Panc1 (cell line): ENCODE results near the gene TNFSF12.

ENCODE experiments used
- POLR2AphosphoS5 ChIP-seq: IDR thresholded peaks from 2 replicates; pipeline ENCODE4 v1.6.1; 2012; ENCODE audit warnings: mild to moderate bottlenecking, low read depth, low read length, moderate library complexity
- TF ChIP-seq, protein P1 (sequence below): fragments of 450-650 bp; IDR thresholded peaks from 2 replicates; pipeline ENCODE4 v1.5.1; 2017; ENCODE audit warnings: mild to moderate bottlenecking

- TF ChIP-seq, protein P1, sequence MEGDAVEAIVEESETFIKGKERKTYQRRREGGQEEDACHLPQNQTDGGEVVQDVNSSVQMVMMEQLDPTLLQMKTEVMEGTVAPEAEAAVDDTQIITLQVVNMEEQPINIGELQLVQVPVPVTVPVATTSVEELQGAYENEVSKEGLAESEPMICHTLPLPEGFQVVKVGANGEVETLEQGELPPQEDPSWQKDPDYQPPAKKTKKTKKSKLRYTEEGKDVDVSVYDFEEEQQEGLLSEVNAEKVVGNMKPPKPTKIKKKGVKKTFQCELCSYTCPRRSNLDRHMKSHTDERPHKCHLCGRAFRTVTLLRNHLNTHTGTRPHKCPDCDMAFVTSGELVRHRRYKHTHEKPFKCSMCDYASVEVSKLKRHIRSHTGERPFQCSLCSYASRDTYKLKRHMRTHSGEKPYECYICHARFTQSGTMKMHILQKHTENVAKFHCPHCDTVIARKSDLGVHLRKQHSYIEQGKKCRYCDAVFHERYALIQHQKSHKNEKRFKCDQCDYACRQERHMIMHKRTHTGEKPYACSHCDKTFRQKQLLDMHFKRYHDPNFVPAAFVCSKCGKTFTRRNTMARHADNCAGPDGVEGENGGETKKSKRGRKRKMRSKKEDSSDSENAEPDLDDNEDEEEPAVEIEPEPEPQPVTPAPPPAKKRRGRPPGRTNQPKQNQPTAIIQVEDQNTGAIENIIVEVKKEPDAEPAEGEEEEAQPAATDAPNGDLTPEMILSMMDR, result no peak; the same call in 1 of the 2 replicates
- TF ChIP-seq POLR2AphosphoS5, result no peak
Observed at GRCh38 chr17:7555320-7555948, 6.6 kb downstream of the TNFSF12 start.
